GM21528 (cell line): ENCODE data around the gene CCDC124.
A peak's percentile ranks its signal among the peaks of the same experiment; 100 is the strongest.

Experiments used
- ATAC-seq: cut with Tn5 transposase; IDR thresholded peaks from one replicate; pipeline ENCODE4 v1.9.1; 2021; ENCODE audit warnings: mild to moderate bottlenecking, moderate library complexity; ENCODE audit not compliant: unreplicated experiment, low FRiP score

Gene CCDC124

DNA sequence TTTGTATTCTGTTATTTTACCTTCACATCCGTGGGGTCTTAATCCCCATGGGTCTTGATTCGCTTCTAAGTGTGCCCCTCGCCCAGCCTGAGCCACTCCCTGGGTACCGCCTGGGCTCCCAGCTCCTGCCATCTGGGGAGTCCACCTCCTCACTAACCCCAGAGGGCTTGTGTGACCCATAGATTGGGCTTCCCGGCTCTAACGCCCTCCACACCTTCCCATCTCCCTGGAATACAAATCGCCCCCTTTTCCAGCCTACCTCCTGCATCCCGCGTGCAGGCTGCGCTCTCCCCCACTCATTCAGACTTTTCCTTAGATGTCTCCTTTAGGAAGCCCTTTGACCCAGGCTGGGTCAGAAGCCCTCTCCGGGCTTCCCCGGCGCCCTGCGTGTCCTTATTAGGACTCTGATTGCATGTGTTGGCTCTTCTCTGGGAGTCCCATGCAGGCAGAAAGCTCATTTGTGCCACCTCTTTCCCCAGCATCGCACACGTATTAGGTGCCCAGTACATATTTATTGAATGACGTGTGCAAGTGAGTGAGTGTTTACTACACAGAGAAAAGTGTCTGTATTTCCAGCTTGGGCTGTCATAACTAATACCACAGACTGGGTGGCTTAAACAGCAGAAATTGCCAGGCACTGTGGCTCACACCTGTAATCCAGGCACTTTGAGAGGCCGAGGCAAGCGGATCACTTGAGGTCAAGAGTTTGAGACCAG, 757 bp downstream of the CCDC124 start:
- ATAC-seq = no peak

DNA sequence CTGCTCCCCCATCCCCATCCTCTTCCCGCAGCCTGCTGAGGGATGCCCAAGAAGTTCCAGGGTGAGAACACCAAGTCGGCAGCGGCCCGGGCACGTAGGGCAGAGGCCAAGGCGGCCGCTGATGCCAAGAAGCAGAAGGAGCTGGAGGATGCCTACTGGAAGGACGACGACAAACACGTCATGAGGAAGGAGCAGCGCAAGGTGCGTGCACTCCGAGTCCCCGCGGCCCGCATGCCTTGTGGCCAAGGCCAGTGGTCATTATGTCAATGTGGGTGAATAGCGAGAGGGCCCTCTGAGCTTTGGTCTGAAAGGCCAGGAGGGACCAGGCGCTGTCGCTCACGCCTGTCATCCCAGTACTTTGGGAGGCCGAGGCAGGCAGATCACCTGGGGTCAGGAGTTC, 3.6 kb downstream of the CCDC124 start:
- ATAC-seq = no peak

DNA sequence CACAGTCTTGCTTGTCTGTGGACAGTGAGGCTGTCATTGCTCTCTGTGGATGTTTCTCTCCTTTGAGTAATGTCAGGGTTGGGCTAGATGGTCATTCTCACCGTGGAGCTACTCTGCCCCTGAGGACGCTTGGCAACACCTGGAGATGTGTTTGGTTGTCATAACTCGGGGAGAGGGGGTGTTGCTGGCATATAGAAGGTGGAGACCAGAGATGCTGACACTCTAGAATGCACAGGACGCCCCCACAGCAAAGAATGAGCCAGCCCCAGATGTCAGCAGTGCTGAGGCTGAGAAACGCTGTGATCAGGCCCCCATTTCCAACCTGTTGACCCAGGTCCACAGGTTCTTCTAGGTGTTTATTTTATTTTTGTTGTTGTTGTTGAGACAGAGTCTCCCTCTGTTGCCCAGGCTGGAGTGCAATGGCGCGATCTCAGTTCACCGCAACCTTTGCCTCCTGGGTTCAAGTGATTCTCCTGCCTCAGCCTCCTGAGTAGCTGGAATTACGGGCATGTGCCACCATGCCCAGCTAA, 4.6 kb downstream of the CCDC124 start:
- no peak for ATAC-seq

DNA sequence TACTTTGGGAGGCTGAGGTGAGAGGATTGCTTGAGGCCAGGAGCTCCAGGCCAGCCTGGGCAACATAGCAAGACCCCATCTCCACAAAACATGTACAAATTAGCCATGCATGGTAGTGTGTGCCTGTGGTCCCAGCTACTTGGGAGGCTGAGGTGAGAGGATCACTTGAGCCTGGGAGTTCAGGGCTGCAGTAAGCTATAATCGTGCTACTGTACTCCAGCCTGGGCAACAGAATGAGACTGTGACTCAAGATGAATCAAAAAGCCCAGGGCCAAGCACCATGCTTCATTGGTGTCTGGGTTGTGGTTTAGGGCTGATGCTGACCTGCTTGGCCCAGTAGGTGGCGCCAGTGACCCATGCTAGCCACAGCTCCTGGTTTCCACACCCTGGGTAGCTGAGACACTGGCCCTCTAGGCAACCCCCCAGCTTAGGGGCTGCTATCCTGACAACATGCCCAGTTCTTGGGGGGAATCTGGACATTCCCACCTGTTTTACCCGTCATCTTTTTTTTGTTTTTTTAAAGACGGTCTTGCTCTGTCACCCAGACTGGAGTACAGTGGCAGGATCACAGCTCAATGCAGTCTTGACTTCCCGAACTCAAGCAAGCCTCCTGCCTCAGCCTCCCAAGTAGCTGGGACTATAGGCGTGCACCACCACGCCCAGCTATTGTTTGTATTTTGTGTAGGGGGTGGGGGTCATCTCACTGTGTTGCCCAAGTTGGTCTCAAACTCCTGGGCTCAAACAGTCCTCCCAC, 5.5 kb downstream of the CCDC124 start:
- ATAC-seq = no peak

DNA sequence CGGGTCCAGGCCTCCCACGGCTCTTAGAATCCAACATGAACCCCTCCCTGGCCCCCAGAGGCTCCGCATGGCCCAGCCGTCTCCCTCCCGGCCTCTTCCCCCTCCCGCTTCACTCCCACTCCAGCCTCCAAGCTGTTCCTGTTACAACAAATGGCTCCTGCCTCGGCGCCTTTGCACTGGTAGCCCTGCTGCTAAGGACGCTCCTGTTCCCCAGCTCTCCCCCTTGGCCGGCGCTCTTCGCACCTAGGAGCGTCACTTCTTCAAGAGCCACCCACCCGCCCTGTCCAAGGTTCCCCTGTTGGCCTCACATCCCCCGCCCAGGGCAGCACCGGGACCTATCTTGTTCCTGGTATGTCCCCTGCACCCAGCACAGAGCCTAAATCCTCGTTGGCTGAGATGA, 9.4 kb downstream of the CCDC124 start:
- ATAC-seq = no peak

DNA sequence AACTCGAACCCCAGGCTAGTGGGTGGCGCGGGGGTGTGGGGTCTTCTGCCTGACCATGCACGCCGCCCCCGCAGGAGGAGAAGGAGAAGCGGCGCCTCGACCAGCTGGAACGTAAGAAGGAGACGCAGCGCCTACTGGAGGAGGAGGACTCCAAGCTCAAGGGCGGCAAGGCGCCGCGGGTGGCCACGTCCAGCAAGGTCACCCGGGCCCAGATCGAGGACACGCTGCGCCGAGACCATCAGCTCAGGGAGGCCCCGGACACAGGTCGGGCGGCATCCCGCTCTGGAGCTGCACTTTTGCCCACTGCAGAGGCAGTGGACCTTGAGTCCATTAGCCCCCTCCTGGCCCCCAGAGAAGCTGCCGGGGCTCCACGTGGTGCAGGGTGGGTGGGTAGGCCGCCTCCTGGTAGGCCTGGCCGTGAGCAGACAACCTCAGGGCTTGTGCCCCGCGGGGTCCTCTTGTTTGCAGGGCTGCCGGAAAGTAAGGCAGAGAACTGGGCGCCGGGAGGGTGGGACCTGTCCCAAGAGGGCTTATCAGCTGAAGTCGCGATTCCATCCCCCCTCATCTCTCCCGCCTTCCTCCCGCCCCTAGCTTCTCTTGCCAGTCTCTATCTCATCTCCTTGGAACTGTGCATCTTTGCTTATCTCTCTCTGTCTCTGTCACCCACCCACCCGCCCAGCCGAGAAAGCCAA, 9.9 kb downstream of the CCDC124 start:
- no peak for ATAC-seq

DNA sequence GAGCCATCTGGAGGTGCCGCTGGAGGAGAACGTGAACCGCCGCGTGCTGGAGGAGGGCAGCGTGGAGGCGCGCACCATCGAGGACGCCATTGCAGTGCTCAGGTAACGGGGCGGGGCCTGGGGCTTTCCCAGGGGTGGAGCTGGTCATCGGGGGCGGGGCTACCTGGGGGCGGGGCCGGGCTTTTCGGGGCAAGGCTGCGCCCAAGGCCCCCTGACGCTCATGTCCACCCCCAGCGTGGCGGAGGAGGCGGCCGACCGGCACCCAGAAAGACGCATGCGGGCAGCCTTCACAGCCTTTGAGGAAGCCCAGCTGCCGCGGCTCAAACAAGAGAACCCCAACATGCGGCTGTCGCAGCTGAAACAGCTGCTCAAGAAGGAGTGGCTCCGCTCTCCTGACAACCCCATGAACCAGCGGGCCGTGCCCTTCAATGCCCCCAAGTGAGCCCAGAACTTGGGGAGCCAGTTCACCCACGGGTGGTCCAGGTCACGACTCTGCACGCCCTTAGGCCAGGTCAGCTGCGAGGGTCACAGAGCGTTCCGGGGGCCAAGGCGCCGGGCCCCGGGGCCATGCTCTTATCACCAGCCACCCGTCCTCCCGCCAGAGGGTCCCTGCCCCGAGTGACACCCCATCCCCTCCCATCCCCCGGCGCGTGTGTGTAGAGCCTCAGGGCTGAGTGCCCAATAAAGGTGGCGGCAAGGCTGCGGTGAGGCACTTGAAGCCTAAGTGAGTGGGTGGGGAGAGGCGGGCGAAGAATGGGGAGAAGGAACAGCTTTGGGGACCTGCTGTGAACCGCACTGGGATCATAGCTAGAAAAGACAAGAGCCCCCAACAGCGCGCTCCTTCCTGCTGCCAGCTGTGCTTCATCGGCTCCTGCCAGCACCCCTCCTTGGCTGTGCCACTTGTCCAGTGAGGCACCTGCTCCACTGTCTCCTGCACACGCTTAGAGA, 10.7 kb downstream of the CCDC124 start:
- ATAC-seq = no peak

DNA sequence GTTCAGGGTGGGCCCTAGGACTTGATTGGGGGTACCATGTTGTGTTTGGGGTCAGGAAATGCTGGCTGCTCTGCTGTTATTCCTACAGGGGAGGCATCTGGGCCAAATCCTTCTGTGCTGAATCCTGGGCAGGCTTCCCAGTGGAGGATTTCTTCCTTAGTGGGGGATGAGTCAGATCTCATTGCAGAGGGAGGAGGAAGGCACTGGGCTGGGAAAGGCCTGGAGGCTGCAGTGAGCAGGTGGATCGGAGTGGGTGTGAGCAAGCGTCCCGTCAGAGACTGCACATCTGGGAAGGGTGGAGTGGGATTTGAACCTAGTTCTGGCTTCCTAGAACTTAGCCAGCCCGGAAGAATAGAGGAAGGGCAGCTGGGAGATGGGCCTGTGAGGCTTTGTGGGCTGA, 11.5 kb downstream of the CCDC124 start:
- ATAC-seq = no peak

DNA sequence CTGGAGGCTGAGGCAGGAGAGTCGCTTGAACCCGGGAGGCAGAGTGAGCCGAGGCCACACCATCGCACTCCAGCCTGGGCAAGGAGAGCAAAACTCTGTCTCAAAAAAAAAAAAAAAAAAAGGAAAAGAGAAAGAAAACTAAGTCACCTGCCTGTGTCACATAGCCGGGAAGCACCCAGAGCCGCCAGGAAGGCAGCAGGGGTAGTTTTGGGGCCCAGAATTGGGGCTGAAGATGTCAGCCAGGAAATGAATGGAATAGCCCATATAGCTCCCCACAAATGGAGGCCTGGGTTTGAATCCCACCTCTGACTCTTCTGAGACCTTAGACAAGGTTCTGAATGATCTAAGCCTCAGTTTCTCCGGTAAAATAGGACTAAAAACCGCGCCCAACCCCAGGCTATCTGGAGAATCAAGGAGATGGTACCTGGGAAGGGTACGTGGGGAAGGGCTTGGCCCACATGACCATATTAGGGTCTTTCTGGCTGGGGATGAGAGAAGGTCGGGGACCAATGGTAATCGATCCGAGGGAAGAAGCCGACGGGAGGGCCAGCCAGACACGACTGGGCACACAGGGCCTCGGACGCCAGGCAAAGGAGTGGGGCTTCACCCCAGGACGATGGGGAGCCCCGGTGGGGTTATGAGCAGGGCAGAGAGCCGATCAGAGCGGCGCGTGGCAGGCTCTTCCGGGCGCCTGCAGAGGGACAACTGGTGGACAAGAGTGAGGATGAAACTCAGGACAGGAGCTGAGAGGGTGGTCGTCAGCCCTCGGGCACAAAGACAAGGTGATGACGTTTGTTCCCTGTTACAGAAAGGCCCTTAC, 14.4 kb downstream of the CCDC124 start:
- ATAC-seq = peak; percentile 29

DNA sequence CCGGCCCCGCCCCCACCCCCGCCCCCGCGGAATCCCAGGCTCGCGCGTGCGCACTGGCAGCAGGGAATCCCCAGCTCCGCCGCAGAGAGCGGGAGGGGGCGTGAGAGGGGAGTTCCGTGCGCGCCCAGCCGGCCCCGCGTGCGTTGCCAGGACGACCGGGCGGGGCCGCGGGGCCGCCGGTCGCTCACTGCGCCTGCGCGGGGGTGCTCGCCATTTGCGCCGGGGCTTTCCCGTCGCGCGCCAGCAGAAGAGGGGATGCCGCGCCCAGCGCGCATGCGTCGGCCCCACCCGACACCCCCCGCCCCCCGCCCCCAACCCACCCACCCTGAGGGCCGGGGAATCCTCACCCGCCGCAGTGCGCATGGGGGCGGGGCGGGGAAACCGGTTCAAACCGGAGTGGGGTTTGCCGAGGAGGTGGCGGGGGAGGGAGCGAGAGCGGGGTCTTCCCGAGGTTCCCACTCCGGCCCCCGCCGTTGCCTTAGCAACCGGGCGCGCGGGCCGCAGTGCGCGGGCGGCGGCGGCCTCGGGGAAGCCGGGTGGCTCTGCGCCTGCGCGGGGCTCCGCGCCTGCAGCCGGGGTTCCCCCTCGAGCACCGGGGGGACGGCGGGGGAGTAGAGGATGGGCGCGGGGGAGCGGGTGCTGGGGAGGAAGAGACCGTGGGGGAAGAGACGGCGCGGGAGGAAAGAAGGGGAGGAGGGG, 15.1 kb downstream of the CCDC124 start:
- ATAC-seq = peak; percentile 44

DNA sequence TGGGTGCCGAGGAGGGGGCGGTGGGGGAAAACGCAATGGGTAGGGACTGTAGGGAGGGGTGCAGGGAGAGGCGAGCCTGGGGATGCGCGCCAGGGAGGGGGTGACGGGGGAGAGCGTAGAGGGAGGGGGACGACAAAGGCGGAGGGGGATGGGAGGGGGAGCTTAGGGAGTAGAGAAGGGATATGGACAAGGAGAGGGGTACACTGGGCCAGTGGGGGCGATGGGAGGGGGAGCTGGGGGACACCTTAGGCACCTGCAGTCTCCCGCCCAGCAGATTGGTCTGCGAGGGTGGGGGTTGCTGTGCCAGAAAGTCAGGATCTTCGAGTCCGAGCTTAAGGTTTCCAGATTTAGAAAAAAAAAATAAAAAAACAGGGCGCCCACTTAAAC, 15.7 kb downstream of the CCDC124 start:
- no peak for ATAC-seq

DNA sequence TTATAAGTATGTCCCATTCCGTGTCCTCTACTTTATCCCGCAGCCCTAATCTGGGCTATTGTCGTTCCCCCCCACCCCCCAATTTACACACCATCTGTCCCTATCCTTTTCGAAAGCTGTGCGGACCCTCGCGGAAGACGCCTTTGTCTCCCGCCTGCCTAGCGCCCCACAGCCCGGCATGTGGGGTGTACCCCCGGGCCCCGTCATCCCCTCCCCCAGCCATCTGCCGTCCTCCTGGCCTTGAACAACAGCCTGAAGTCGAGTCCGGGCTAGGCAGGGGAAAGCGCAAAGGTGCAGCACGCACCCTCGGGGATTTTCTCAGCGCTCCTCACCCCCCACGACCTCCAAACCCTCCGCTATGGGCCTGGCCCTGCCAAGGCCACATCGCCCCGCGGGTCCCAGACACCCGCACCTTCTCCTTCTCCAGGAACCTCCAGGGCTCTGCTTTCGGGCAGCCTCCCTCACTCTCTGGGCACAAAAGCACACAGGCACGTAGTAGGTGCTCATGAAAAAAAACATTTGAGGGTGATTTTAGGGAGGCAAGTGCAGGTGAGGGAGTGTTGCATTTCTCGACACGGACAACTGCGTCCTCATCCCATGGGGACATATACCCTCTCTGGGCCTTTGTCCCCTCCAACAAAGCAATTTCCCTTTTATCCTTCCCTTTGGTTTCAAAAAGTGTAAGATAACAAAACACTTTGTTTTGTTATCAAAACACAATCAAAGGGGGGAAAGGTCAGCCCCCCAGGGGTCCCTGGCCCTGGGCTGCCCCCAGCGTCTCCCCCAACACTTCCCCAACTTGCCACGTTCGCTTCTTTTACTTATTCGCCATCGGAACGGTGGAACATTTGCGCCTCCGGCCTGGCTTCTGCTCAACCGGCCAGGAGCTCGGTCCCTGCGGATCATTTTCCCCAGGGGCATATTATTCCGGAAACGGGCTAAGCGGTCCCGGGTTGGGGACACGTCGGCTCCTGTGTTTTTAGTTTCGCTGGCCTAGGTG, 16.4 kb downstream of the CCDC124 start:
- no peak for ATAC-seq

DNA sequence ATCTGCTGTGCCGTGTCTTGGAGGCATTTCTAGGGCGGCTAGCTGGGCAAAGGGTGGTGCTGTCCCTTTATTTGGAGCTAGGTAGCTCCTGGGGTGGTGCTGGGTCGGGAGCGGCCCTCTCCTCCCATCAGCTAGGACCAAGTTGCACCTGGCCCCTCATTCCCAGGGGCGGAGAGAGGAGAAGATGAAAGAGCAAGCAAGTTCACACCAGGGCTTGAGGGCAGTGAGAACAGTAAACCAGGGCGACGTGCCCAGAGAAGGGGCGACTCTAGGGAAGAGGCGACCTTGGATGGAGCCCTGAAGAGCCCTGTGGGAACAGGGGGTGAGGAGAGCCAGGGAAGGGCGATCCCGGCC, 17.1 kb downstream of the CCDC124 start:
- no peak for ATAC-seq

DNA sequence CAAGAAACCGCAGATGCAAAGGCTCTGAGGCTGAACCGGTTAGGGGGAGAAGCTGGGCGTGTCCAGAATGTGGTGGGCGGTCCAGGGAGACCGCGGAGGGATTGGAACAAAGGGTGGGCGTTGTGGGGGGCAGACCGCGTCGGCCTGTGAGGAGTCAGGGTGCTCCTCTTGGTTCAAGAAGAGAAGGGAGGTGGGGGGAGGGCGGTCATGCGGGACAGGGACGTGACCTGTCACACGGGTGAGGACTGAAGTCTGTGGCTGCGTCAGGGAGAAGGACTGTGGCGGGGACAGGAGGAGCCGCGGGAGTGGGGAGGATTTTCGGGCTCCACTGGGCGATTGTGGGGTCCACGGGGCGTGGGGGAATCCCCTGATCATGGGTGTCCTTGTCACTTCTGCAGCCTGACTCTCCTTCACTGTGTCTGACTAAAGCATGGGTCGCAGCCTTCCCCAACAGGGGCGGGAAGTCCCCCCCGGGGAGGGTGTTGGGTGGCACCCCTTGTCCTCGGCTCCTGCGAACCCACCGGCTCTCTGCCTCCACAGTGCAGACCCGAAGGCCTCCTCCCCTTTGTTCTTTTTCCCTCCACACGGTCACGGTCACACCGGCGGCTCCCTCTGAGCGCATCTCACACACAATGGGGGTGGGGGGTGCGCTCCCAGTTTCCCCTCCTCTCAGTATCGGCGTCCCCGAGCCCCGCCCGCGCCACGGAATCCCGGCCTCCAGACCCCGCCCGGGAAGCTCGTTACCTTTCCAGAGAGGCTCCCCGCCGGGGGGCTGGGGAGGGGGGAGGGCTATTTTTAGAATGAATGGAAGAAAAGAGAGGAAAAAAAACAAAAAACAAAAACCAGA, 17.7 kb downstream of the CCDC124 start:
- no peak for ATAC-seq

DNA sequence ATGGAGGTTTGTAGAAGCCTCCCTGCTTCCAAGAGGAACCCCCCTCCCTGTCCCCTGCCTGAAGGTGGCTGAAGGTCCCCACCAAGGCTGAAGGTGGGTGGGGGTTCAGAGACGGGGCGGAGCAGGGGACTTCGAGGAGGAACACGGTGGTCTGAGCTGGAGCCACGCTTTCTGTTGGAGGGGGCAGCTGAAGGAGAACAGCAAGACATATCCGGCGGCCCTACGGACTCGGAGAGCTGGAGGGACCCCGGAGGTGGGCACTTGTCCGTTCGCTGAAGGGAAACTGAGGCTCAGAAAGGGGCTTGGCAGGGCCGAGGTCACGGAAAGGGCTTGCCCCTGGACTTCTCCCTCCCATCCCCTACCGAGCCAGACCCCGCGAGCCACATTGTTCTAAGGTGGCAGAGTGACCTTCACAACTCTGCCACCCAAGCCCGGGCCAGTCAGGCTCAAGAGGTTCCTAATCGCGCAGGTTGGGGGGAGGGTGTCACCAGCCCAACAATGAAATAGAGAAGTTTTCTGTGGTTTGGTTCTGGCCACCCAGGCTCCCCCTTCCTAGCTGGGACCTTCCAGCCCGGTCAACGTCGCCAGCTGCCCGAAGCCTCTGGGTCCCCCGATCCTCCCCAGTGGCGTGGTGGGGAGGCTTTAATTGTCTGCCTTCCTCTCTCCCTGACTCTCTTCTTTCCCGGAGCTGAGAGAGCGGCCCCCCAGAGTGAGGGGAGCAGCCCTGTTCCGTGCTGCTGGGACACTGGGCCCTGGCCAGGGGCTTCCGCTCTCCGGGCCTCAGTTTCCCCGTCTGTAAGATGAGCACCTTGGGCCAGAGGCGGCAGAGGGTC, 18.6 kb downstream of the CCDC124 start:
- no peak for ATAC-seq
